HG03097 (cell line): ENCODE results near the gene CACNA1B.

Experiments used
- ATAC-seq: cut with Tn5 transposase; IDR thresholded peaks from one replicate; pipeline ENCODE4 v1.9.1; 2021; ENCODE audit not compliant: unreplicated experiment, low FRiP score

CACNA1B gene

DNA sequence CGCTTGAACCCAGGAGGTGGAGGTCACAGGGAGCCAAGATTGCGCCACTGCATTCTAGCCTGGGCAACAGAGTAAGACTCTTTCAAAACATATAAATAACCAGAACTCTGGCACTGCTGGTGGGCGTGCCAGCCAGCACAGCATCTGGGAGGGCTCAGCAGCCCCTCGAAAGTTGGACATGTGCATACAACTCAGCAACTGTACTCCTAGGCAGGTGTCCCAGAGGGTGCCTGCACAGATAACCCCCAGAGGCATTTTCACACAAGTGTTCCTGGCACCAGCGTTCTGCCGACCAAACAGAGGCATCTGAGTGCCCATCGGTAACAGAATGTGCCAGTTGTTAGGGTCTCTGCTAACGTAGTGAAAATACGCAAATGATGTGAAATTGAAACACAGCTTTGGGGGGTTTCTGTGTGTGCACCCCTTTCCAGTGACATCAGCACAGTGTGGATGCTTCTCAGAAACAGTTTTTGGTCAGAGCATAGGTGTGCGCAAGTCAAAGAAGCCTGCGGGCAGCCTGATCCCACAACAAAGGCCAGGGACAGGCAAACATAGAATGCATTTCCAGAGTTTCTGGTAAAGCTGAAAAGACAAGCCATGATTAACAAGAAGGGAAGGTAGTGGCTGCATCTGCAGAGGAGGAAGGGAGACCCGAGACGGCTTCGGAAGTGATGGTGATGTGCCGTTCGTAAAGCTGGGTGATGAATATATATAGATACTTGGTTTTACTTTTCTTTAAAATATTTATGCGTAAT, 190.2 kb downstream of the CACNA1B start:
- ATAC-seq: no peak

DNA sequence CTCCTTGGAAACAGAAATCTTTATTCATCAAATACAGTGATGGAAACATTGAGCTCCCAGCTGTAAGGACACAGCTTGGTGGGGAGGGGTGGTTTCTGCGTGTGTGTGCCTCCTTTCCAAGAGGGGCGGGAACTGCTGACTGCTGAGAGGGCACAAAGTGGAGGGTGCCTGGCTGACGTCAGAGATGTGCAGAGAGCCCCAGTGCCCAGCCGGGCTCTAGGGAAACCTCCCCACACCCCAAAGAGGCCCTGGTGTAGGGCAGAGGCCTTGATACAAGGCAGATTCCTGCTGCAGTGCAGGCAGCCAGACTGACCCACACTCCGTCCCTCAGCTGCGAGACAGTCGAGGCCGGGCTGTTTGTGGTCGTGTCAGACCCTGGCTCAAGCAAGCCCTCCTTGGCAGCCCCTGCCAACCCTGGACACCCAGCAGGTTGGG, 191.0 kb downstream of the CACNA1B start:
- no peak for ATAC-seq

DNA sequence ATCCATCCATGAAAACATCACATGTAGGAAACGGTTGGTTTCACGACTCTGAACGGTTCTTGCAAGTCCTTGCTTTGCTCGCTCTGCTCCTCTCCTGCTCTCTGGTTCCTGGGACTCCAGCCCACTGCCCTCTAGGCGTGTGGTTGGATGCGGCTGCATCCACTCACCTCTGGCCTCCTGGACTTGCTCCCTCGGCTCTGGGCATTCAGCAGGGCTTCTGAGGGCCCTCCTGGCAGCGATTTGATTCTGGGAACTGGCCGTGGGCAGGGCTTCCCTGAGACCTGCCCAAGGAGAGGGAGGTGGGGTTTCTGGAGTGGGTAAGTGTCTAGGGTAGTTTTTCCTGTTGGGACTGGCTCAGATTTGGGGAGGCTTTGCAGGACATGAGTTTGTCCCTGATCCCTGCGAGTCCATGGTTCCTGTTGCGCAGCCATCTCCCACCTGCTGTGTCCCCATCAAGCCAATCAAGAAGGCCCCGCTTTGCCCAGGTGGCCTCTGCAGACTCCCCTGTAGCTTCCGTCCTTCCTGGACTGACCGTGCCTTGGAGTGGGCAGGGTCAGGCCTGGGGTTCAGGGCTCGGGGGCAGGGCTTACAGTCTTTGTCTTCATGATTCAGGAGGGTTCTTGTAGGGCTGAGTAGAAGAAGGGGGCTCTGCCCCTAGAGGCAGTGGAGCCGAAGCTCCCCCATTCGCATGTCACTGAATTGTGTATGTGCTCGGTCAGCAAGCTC, 192.3 kb downstream of the CACNA1B start:
- no peak for ATAC-seq

DNA sequence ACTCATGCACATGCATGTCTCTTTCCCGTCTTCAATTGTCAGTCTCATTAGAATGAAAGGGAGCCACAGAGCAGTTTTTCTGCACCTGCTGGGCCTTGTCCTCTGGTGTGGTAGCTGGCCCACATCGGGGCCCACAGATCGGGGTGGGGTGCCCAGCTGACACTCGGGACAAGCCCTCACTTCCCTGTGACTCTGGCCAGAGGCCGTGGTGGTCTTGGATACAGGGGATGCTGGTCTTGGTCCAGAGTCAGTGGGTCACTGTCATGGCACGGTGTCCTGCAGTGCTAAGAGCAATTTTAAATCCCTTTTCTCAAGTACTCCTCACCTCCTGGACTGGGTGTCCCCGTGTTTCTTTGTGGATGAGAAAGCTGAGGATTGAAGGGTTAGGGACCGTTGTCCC, 193.2 kb downstream of the CACNA1B start:
- ATAC-seq: no peak

DNA sequence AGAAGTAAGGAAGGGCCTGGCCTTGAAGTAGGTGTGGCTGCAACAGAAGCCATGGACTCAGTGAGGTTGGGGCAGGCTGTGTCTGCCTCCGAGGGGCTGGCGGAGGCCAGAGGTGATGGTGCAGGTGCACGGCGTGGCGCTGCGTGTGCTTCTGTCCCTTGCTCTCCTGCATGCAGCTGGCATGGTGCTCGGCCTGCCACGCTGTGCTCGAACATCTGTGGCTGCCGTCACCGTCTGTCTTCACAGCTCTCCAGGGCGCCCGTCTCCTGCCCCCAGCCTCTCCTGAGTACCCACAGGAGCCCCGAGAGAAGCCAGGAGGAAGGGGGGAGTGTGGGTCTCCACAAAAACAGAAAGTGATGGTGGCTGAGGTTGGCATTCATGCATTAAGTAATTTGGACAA, 193.7 kb downstream of the CACNA1B start:
- no peak for ATAC-seq

DNA sequence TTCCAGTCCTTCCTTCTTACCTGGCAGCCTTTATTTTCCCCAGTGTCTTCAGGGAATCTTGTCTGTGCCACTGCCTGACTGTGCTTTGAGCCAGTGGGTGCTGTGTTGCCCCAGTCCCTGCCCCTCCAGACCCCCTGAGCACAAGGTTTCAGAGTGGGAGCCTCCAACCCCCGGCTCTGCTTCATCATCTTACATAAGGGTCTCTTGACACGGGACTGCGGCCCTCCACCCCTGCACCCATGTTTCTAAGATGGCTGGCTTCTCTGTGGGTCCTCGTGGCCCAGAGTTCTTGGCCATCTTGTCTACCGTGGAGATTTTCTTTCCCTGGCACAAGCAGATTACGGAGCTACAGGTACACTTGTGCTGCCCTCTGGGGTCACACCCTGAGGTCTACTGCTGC, 194.1 kb downstream of the CACNA1B start:
- ATAC-seq: no peak

DNA sequence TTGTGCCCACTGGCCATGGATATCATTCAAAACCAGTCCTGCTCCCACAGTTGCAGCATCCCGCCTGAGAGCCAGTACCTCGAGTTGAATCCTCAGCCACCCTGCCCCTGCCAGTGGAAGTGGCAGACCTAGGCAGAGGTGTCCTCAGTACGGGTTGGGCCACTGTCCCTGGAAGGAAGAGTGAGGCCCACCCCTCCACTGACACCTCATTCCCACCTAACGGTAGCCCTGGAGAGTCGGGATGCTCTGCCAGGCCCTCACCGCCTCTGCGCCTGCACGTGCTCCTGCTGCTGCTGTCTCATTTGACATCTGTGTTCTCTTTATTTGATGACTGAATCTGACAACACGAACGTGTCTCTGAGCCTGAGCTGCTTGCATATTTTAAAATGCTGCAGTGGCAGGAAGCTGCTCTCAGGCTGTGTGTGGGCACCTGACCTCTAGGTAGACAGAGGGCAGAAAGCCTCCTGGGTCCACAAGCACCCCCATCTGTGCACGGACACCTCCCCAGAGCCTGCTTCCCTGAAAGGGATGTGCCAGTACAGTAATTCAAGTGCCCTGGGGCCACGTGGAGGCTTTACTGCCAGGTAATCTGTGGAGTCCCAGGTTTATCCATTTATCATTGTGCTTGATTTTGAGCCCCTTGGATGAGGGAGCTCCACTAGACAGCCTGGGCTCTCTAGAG, 194.7 kb downstream of the CACNA1B start:
- no peak for ATAC-seq

DNA sequence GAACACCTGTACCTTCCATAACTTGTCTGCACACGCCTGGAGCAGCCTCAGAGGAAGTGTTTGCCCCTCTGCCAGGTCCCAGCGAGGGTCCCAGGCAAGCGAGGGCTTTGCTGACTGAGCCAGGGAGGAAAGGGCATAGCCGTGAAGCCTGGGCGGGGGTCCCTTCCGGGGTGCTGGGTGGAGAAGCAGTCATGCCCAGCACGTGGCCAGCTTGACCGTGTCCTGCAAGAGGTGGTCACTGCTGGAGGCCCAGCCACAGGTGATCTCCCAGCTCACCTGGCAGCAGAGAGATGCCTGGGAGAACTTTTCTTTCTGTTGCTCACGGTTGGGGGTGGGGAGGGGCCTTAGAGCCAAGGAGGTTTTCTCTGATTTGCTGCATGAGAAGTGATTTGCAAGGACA, 195.3 kb downstream of the CACNA1B start:
- ATAC-seq: no peak

DNA sequence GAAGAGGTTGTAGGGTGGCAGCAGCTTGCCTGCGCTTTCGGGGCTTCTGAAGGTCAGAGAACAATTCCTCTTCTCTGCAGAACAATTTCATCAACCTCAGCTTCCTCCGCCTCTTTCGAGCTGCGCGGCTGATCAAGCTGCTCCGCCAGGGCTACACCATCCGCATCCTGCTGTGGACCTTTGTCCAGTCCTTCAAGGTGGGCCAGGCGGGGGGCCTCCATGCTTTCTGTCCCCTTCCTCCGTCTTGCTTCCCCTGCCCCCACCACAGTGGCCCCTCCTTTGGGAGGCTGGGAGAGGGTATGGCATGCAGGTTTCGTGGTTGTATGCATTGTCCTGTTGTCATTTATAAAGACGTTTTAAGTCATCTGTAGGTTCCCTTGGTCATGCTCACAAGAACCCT, 195.8 kb downstream of the CACNA1B start:
- no peak for ATAC-seq

DNA sequence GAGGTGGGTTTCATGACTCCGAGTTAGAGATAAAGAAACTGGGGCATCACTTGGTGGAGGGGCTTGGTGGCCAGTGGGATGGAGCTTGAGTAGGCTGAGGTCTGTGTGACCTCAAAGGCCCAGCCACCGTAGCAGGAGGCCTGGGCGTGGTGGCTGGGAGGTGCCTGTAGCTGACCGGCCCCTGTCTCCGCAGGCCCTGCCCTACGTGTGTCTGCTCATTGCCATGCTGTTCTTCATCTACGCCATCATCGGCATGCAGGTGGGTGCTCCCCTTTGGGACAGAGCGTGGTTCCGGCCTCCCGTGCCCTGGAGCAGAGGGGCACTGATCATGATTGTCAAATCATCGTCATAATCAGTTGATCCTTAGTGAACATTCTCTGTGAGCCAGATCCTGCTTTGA, 196.2 kb downstream of the CACNA1B start:
- ATAC-seq: no peak

DNA sequence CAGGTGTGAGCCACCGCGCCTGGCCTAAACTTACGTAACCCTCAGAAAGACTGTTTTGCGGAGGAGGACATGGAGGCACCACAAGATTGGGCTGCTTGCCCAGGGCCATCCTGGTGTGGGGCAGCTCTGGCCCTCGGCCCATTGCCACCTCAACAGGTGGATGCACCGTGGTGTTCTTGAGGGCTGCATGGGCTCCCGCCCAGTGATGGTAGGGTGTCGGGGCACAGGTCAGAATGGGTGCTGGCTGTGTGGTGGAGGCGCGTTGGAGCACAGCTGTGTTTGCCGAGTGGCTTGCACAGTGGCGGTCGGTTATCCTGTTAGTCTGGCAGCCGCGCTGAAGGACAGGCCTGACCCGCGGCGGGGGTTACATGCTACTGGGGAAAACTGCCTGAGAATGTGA, 196.9 kb downstream of the CACNA1B start:
- no peak for ATAC-seq

DNA sequence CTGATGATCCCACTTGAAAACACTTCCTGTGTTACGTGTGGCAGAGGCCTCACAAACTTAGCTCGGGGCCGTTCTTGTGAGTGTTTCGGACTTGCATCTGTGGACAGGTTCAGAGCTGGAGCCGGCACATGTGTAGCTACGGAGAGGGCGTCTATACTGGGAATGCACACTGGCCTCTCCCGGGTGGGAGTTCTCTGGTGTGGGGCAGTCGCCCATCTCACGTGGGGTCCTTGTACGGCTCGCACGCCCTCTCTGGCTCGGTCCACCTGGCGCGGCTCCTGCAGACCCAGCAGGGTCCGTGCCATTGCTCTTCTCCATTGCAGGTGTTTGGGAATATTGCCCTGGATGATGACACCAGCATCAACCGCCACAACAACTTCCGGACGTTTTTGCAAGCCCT, 197.9 kb downstream of the CACNA1B start:
- no peak for ATAC-seq

DNA sequence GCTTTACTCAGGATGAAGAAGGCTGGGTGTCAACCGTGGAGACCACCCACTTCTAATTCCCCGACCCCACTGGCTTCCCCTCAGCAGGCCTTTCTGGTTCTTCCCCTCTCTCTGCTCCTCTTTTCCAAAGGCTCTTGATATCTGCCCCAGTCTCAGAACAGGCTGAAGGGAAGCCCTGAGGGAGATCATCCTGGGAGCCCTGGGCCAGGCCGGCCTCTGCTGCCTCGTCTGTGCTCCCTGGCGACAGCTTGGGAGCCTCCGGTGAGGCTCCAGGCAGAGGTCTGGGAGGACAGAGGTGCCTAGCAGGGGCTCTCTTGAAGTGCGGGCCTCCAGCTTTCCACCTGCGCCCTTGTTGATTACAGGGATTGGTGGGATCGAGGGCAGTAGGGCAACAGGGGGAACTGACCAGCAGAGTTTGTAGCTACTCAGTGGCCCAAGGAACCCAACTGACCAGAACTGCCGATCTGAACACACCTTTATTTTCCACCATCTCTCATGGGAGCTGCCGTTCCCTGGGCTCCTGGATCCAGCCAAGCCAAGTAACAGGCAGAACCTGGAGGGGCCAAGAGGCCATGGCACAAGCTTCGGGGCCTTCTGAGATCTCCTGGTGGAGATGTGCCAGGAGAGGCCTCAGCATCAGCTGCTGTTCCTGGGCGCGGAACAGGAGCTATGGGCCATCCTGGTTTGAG, 198.5 kb downstream of the CACNA1B start:
- no peak for ATAC-seq

DNA sequence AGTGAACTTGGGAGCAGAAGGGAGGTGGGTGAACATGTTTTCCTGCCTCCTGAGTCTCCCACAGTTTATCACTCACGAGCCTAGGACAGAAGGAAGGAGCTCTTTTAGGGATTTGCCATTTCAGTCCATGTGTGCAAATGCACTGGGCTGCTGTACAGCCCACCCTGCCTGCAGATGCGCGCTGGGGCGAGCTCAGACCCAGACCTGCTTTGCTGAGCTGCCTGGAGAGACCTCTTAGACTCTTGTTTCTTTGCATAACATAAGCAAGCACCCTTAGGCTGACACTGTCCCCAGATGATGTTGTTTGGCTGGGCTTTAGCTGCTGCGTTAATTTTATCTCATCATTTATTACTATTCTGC, 199.0 kb downstream of the CACNA1B start:
- ATAC-seq: no peak

DNA sequence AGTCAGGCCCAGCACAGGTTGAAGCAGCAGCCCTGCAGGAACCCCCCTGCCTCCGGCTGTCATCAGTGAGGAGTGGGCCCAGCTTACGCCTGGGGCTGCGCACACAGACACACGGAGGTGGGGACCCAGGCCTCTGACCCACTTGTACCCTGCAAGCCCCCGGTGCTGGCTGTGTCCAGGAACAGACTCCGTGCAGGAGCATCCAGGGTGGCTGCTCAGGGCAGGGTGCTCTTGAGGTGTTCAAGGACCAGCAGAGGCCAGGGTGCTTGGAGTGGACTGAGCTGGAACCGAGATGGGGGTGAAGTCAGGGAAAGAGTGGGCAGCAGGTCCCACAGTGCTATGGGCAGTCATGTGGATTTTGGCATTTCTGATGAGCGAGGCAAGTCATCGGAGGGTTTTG, 199.5 kb downstream of the CACNA1B start:
- ATAC-seq: no peak

DNA sequence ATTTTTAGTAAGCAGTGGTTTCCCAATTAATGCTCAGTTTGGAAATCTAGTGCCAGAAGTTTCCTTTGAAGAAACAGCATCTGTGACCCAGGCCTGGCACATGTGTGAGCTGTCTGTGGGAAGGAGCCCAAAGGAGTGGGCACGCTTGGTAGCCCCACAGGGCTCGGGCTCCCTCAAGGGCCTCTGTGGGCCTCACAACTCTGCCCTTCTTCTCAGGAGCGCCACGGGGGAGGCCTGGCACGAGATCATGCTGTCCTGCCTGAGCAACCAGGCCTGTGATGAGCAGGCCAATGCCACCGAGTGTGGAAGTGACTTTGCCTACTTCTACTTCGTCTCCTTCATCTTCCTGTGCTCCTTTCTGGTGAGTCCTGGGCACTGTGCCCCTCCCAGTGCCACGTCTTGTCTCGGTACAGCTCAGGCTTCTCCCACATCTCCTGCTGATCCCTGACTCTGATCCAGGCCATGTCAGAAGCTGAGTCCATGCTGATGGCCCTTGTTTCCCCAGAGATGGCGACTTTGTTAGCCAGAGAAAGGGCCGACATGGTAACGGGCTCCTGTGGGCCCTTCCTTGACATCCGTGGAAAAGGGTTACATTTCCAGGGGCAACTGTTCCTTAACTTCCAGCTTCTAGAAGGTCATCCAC, 200.4 kb downstream of the CACNA1B start:
- ATAC-seq: no peak

DNA sequence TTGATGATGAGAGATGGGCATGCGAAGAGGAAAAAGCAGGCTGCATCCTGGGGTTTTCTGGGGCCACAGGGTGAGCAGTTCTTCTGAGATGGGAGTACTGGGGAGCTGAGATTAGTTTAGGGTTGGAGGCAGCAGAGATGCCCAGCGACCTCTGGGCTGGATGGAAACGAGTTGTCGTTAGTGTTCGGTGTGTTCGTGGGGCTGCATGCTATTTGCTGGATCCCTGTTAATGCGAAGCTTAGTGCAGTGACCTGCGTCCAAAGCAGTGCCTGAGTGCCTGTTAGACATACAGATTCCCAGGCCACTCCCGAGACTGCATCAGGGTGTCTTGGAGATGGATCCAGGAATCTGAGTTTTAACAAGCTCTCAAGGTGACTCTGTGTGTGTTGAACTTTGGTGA, 201.3 kb downstream of the CACNA1B start:
- ATAC-seq: no peak

DNA sequence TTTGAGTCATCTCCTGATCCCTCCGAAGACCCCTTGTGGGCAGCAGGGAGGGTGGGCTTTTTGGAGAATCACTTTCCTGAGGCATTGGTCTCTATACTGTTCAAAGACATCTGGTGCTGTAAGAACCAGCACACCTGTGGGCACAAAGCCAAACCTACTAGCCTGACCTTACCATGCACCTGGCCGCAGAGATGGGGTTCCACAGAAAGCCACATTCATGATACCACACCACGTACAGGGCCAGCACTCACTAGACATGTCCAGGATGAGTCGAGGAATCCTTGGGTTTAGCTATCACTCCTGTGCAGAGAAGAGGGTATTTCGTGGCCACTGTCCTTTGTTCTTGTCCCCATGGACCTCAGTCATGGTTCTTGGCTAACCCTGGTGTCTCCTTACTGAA, 203.4 kb downstream of the CACNA1B start:
- no peak for ATAC-seq

DNA sequence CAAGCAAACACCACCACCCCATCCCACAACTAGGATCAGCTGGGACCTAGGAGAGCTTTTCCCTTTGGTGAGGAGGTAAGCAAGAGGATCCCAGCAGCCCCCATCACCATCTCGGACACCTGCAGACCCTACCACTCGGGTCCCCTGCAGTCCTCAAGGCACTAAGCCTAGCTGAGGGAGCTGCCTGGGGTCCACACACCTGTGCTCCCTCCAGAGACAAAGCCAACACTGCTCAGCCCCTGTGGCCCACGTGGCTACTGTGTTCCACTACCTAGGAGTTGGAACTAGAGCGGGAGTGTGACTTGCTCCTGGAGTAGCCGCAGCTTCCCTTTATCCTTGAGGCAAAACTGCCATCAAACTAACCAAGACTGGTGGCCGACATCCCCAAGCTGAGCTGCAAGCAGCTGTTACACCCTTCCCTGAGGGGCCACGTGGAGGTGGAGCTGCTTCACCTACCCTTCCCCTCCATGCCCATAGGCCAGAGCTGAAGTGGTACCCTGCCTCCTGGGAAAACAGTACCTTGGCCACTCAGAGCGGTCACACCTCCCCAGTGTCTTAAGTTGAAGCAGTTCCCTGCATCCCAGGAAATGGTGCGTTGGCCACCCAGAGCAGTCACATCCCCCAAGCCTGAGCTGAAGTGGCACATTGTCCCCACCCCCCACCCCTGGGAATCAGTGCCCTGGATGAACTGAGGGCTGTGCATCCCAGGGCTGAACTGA, 205.5 kb downstream of the CACNA1B start:
- no peak for ATAC-seq

DNA sequence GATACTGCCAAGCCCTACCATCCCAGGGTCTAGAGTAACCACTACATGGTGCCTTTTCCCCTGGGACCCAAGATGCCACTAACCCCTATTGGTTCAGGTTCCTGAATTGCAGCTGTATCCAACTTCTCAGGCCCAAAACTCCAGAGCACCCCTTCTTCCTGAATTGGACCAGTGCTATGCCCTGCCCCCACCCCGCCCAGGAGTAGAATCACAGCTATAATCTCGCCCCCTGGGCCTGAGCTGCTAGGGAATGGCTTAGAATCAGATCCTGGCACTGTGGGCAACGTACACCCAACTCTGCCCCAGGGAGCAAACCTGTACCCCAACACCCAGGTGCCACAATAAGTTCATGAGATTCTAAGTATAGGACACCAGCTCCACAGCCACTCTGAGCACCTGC, 206.3 kb downstream of the CACNA1B start:
- ATAC-seq: no peak
